H1 (cell line): Measurements from ENCODE around the gene SMG9.

Source experiments
- CHD2 ChIP-seq: IDR thresholded peaks from 2 replicates; pipeline ENCODE4 v1.6.1; 2012; ENCODE audit warnings: low read length, improper control_type of control experiment
- CTCF ChIP-seq, 3 experiments: IDR thresholded peaks; 1 replicate in 2 of 3; 2 replicates in 1 of 3; pipeline versions ENCODE4 v1.5.1 to v1.6.1; 2011; ENCODE audit warnings: low read length in 3 of 3, mild to moderate bottlenecking in 3 of 3, inconsistent platforms in 2 of 3, low read depth in 1 of 3, moderate library complexity in 1 of 3; ENCODE audit not compliant: insufficient read depth in 1 of 3; ENCODE audit errors: control extremely low read depth in 1 of 3
- EGR1 ChIP-seq: IDR thresholded peaks from 2 replicates; pipeline ENCODE4 v1.6.1; 2011; ENCODE audit warnings: low read depth, low read length, borderline replicate concordance
- POLR2A ChIP-seq, 2 experiments: IDR thresholded peaks; 1 replicate in 1 of 2; 2 replicates in 1 of 2; pipeline ENCODE4 v1.6.1; 2011; ENCODE audit warnings: low read depth in 2 of 2, low read length in 2 of 2, mild to moderate bottlenecking in 2 of 2; ENCODE audit errors: control extremely low read depth in 1 of 2
- TCF12 ChIP-seq: IDR thresholded peaks from 2 replicates; pipeline ENCODE4 v1.6.1; 2011; ENCODE audit warnings: low read depth, mild to moderate bottlenecking, low read length
- TEAD4 ChIP-seq: IDR thresholded peaks from 2 replicates; pipeline ENCODE4 v1.6.1; 2012; ENCODE audit warnings: low read depth, low read length, inconsistent platforms, mixed read lengths

- TF ChIP-seq EGR1 (no peak), TCF12 (no peak), CTCF (IDR thresholded peaks at IDR 0.05; ENCODE audit: control extremely low read depth in 1 of 3, insufficient read depth in 1 of 3, low read depth in 1 of 3, low read length in 3 of 3) (no peak), CHD2 (no peak), TEAD4 (no peak), POLR2A (IDR thresholded peaks at IDR 0.05; ENCODE audit: control extremely low read depth in 1 of 2, low read depth in 2 of 2, low read length in 2 of 2) (no peak)
Observed at GRCh38 chr19:43690890-43691289, 63.9 kb downstream of the SMG9 start.
